CD14-positive monocyte (primary cell): ENCODE results near the gene CTSA. TPM values are rescaled to one million over a fixed set of nuclear protein-coding genes. Genes with fewer than 3 reads are reported as not detected.

Experiments used
- DNase-seq, 3 donors: peaks; one replicate each; pipeline ENCODE4 v3.0.0-alpha.2; 2011 to 2022
- H2AFZ ChIP-seq: 2 replicates; pipeline ENCODE4 v1.6.0; 2012; ENCODE audit warnings: mild to moderate bottlenecking, low read depth, low read length, inconsistent platforms; ENCODE audit not compliant: insufficient read depth, poor library complexity, severe bottlenecking
- H3K27ac ChIP-seq, 2 donors: 1 replicate in 1 of 2; 2 replicates in 1 of 2; pipeline ENCODE4 v1.5.1; 2012 to 2013; ENCODE audit warnings: low read length in 2 of 2, control low read depth in 1 of 2, inconsistent platforms in 1 of 2, low read depth in 1 of 2, mild to moderate bottlenecking in 1 of 2
- H3K27me3 ChIP-seq, 2 donors: one replicate each; pipeline versions ENCODE4 v1.6.0 to v1.6.1; 2011 to 2013; ENCODE audit warnings: low read length in 2 of 2; ENCODE audit not compliant: control insufficient read depth in 2 of 2, insufficient read depth in 2 of 2
- H3K36me3 ChIP-seq, 2 donors: replicated peaks in 1 of 2; 1 replicate in 1 of 2; 2 replicates in 1 of 2; pipeline versions ENCODE4 v1.5.1 to v1.6.1; 2012 to 2013; ENCODE audit warnings: low read length in 2 of 2, control low read depth in 1 of 2, inconsistent platforms in 1 of 2, mild to moderate bottlenecking in 1 of 2; ENCODE audit not compliant: insufficient read depth in 2 of 2, control insufficient read depth in 1 of 2
- H3K4me1 ChIP-seq, 2 donors: 1 replicate in 1 of 2; 2 replicates in 1 of 2; pipeline versions ENCODE4 v1.5.1 to v1.6.1; 2012 to 2013; ENCODE audit warnings: low read length in 2 of 2, control low read depth in 1 of 2, inconsistent platforms in 1 of 2, mild to moderate bottlenecking in 1 of 2, moderate library complexity in 1 of 2; ENCODE audit not compliant: insufficient read depth in 2 of 2, control insufficient read depth in 1 of 2
- H3K4me2 ChIP-seq: replicated peaks from 2 replicates; pipeline ENCODE3; 2012; ENCODE audit warnings: low read length, moderate library complexity, mild to moderate bottlenecking; ENCODE audit not compliant: poor library complexity, severe bottlenecking; ENCODE audit errors: extremely low read depth
- H3K4me3 ChIP-seq, 3 experiments: fragments of 200-600 bp in 1 of 3; sonication (generic) in 1 of 3; replicated peaks in 1 of 3; 1 replicate in 2 of 3; 2 replicates in 1 of 3; pipeline ENCODE4 v1.5.1; 2011 to 2013; ENCODE audit warnings: low read length in 3 of 3, mild to moderate bottlenecking in 3 of 3, control low read depth in 2 of 3, low read depth in 2 of 3, inconsistent platforms in 1 of 3, moderate library complexity in 1 of 3
- H3K79me2 ChIP-seq: 2 replicates; pipeline ENCODE4 v1.6.0; 2012; ENCODE audit warnings: mild to moderate bottlenecking, control low read depth, inconsistent platforms, low read length, moderate library complexity; ENCODE audit not compliant: insufficient read depth
- H3K9ac ChIP-seq: 2 replicates; pipeline ENCODE4 v1.6.0; 2017; ENCODE audit warnings: low read length, mild to moderate bottlenecking; ENCODE audit not compliant: insufficient read depth, poor library complexity, severe bottlenecking
- H3K9me3 ChIP-seq, 2 donors: replicated peaks in 1 of 2; 1 replicate in 1 of 2; 2 replicates in 1 of 2; pipeline versions ENCODE4 v1.5.1 to v1.6.1; 2012 to 2013; ENCODE audit warnings: low read length in 2 of 2, control low read depth in 1 of 2; ENCODE audit not compliant: control insufficient read depth in 1 of 2, insufficient read depth in 1 of 2
- H4K20me1 ChIP-seq: 2 replicates; pipeline ENCODE4 v1.6.0; 2012; ENCODE audit warnings: mild to moderate bottlenecking, low read length, control low read depth, moderate library complexity; ENCODE audit not compliant: insufficient read depth
- H3K27ac Mint-ChIP-seq, 7 donors: one replicate each; pipeline ENCODE4 v1.8.0; 2020; ENCODE audit warnings: mild to moderate bottlenecking in 7 of 7, mixed read lengths in 7 of 7, moderate library complexity in 6 of 7, inconsistent platforms in 2 of 7
- H3K27me3 Mint-ChIP-seq, 3 donors: one replicate each; pipeline ENCODE4 v1.8.0; 2021 to 2022; ENCODE audit warnings: low read depth in 3 of 3, mild to moderate bottlenecking in 3 of 3, mixed read lengths in 3 of 3, moderate library complexity in 3 of 3, inconsistent platforms in 1 of 3
- H3K36me3 Mint-ChIP-seq, 2 donors: one replicate each; pipeline ENCODE4 v1.8.0; 2020; ENCODE audit warnings: mixed read lengths in 2 of 2, inconsistent platforms in 1 of 2, mild to moderate bottlenecking in 1 of 2
- H3K4me1 Mint-ChIP-seq: one replicate; pipeline ENCODE4 v1.8.0; 2020; ENCODE audit warnings: mild to moderate bottlenecking, mixed read lengths
- H3K4me3 Mint-ChIP-seq, 2 donors: one replicate each; pipeline ENCODE4 v1.8.0; 2020; ENCODE audit warnings: mild to moderate bottlenecking in 2 of 2, mixed read lengths in 2 of 2, moderate library complexity in 1 of 2
- H3K9me3 Mint-ChIP-seq, 7 donors: one replicate each; pipeline ENCODE4 v1.8.0; 2020 to 2022; ENCODE audit warnings: mixed read lengths in 7 of 7, mild to moderate bottlenecking in 6 of 7, moderate library complexity in 6 of 7, inconsistent platforms in 2 of 7
- WGBS: methylation state at CpG from one replicate; pipeline ENCODE4 v1.1.5; 2013; ENCODE audit warnings: missing lambda C conversion rate; ENCODE audit not compliant: insufficient coverage; 5-methylcytosine and 5-hydroxymethylcytosine counted together
- intact Hi-C, 2 donors: fragments of 100-400 bp; cut with micrococcal nuclease; formaldehyde crosslinking; loops; one replicate each; pipeline versions ENCODE4 v1.15.0 to v1.15.1; 2023
- polyA plus RNA-seq, 3 donors: library from polyadenylated mRNA; depleted of rRNA in 1 of 3; unstranded in 2 of 3; stranded (reverse) in 1 of 3; fragments of 300-500 nt in 2 of 3; fragments of >200 nt in 1 of 3; fragmentation: Illumina TruSeq in 2 of 3; gene quantifications; 1 replicate in 2 of 3; 2 replicates in 1 of 3; pipeline ENCODE4 v1.2.3, GENCODE V29; 2012 to 2021
- TF ChIP-seq, protein P1 (sequence below): fragments of 200-600 bp; IDR thresholded peaks from one replicate; pipeline ENCODE4 v1.8.0; 2022; ENCODE audit warnings: antibody characterized with exemption, mild to moderate bottlenecking

Gene CTSA
- polyA plus RNA-seq, 3 donors = 279 to 489 (median 366) TPM

DNA sequence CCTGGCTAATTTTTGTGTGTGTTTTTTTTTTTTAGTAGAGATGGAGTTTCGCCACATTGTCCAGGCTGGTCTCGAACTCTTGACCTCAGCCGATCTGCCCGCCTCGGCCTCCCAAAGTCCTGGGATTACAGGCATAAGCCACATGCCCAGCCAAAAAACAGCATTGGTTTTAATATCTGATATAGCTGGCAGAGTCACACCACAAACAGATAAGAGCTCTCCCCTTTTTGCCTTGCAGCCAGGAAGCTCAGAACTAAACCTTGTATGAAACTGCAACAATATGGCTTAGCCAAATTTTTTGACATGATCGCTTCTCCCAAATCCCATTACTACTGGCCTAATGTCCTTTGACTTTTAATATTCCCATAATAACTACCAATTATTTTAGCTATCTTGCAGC, 38.8 kb upstream of the CTSA start:
- Histone ChIP-seq H3K4me2 (no peak overlapping the region), H3K79me2 (peaks cover 47% of the 10 kb centered on the region), H3K27ac (no peak overlapping the region), H3K9ac (no peak overlapping the region), H4K20me1 (peaks cover 19% of the 10 kb centered on the region), H2AFZ (no peak overlapping the region), H3K4me3 (no peak overlapping the region), H3K4me1 (peaks cover 13 to 15% of the 10 kb centered on the region in 2 donors), H3K9me3 (no peaks in the 10 kb centered on the region), H3K36me3 (peaks cover 49 to 70% of the 10 kb centered on the region in 2 donors), H3K27me3 (no peaks in the 10 kb centered on the region)
- Mint-ChIP-seq H3K27me3 (peaks cover 0 to 2% (median 1%) of the 10 kb centered on the region in 3 donors), H3K36me3 (peaks cover 50 to 76% of the 10 kb centered on the region in 2 donors), H3K9me3 (no peaks in the 10 kb centered on the region), H3K27ac (no peak overlapping the region), H3K4me1 (peaks cover 18% of the 10 kb centered on the region), H3K4me3 (no peak overlapping the region)
- no peak for DNase-seq
- WGBS = no CpG with 5 or more reads among the region's 6 CpGs
- TF ChIP-seq, protein P1, sequence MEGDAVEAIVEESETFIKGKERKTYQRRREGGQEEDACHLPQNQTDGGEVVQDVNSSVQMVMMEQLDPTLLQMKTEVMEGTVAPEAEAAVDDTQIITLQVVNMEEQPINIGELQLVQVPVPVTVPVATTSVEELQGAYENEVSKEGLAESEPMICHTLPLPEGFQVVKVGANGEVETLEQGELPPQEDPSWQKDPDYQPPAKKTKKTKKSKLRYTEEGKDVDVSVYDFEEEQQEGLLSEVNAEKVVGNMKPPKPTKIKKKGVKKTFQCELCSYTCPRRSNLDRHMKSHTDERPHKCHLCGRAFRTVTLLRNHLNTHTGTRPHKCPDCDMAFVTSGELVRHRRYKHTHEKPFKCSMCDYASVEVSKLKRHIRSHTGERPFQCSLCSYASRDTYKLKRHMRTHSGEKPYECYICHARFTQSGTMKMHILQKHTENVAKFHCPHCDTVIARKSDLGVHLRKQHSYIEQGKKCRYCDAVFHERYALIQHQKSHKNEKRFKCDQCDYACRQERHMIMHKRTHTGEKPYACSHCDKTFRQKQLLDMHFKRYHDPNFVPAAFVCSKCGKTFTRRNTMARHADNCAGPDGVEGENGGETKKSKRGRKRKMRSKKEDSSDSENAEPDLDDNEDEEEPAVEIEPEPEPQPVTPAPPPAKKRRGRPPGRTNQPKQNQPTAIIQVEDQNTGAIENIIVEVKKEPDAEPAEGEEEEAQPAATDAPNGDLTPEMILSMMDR = no peak
- intact Hi-C loops = no loop called here

GRCh38 chr20:45853484-45853883, 37.7 kb upstream of the CTSA start:
- peaks cover 17% of the 10 kb centered on the region for H4K20me1 ChIP-seq
- no peak overlapping the region for H3K27ac ChIP-seq
- no peak overlapping the region for H2AFZ ChIP-seq
- H3K4me2 ChIP-seq = no peak overlapping the region
- no peak for DNase-seq
- Mint-ChIP-seq H3K9me3 (no peaks in the 10 kb centered on the region), H3K4me1 (peaks cover 28% of the 10 kb centered on the region), H3K27me3 (peaks cover 0 to 2% (median 1%) of the 10 kb centered on the region in 3 donors), H3K4me3 (no peak overlapping the region), H3K36me3 (peaks cover 42 to 66% of the 10 kb centered on the region in 2 donors), H3K27ac (peak overlapping the region in 1 of 7 donors; percentile 42)
- TF ChIP-seq, protein P1 = no peak
- intact Hi-C loops = no loop called here
- no peaks in the 10 kb centered on the region for H3K27me3 ChIP-seq
- H3K4me1 ChIP-seq = peaks cover 19 to 26% of the 10 kb centered on the region in 2 donors
- H3K4me3 ChIP-seq = no peak overlapping the region
- no peak overlapping the region for H3K9ac ChIP-seq
- no CpG with 5 or more reads among the region's 2 CpGs for WGBS
- no peaks in the 10 kb centered on the region for H3K9me3 ChIP-seq
- H3K79me2 ChIP-seq = peaks cover 51% of the 10 kb centered on the region
- peaks cover 40 to 61% of the 10 kb centered on the region in 2 donors for H3K36me3 ChIP-seq
